NT2/D1 (cell line): ENCODE measurements around the gene HIBADH.
A peak's percentile ranks its signal among the peaks of the same experiment; 100 is the strongest.

Experiments used
- DNase-seq: peaks from one replicate; pipeline ENCODE4 v3.0.0-alpha.2; 2011; ENCODE audit warnings: low read depth, low spot score
- H3K27me3 ChIP-seq: 2 replicates; pipeline ENCODE4 v1.6.0; 2011; ENCODE audit warnings: mild to moderate bottlenecking; ENCODE audit not compliant: insufficient read length, insufficient read depth
- H3K36me3 ChIP-seq: 2 replicates; pipeline ENCODE4 v1.6.1; 2011; ENCODE audit warnings: mild to moderate bottlenecking, low read length, mixed read lengths; ENCODE audit not compliant: insufficient read depth, insufficient read length
- H3K4me1 ChIP-seq: 2 replicates; pipeline ENCODE4 v1.5.1; 2011; ENCODE audit not compliant: insufficient read depth, insufficient read length
- H3K4me3 ChIP-seq: 2 replicates; pipeline ENCODE4 v1.5.1; 2011; ENCODE audit warnings: low read depth; ENCODE audit not compliant: insufficient read length
- H3K9ac ChIP-seq: 2 replicates; pipeline ENCODE4 v1.6.0; 2011; ENCODE audit warnings: low read depth; ENCODE audit not compliant: insufficient read length
- H3K9me3 ChIP-seq: 2 replicates; pipeline ENCODE4 v1.5.1; 2011; ENCODE audit warnings: mild to moderate bottlenecking, low read length; ENCODE audit not compliant: insufficient read depth
- SUZ12 ChIP-seq: IDR thresholded peaks from 2 replicates; pipeline ENCODE4 v1.6.1; 2011; ENCODE audit not compliant: insufficient read length, insufficient read depth; ENCODE audit errors: extremely low read depth
- YY1 ChIP-seq: IDR thresholded peaks from 2 replicates; pipeline ENCODE4 v1.6.1; 2011; ENCODE audit not compliant: insufficient read length, insufficient read depth
- ZNF274 ChIP-seq: IDR thresholded peaks from 2 replicates; pipeline ENCODE4 v1.6.1; 2011; ENCODE audit warnings: mild to moderate bottlenecking, low read depth, low read length

The HIBADH gene

DNA sequence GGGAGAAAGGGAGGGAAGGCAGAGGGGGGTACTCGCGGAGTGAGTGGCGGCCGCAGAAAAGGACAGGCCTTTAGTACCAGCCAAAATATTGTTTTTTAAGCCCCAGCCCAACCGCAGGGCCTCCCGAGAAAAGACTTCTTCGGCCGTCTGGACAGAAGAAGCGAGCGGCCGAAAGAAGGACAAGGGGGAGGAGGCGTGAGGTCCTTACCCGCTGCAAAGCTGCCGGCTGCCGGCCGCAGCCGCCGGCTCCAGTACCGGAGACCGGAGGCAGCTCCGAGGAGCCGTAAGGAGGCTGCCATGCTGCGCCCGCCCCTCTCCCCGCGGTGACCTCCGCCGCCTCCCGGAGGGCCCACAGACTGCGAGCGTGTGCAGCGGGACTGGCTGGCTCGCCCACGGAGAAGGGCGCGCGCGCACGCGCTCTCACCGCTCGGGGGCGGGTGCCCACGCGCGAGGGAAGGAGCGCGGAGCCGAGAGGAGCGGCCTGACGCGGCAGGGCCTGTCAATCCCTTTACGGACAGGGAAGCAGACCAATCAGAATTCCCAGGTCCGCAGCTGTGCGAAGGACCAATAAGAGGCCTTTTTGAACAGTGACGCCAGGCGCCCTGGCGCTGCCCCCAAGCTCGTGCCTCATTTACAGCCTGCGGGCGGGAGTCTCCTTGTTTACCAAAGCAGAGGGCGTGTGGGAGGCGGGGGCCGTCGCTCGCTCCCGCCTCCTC is at the start of gene HIBADH:
TSS of gene HIBADH (minus strand) at position 394 of the 716 bp plus-strand sequence. CDS start at position 299, 95 bp downstream.
- Histone ChIP-seq H3K4me3 (peak within 1 kb of the TSS; percentile 84), H3K9me3 (no peaks in the 10 kb centered on the region), H3K4me1 (no peaks in the 10 kb centered on the region), H3K27me3 (peaks cover 10% of the 10 kb centered on the region), H3K9ac (peak within 1 kb of the TSS; percentile 92), H3K36me3 (peaks cover 6% of the 10 kb centered on the region)
- peak; percentile 99 for DNase-seq
- TF ChIP-seq YY1 (no peak), SUZ12 (no peak), ZNF274 (no peak)

DNA sequence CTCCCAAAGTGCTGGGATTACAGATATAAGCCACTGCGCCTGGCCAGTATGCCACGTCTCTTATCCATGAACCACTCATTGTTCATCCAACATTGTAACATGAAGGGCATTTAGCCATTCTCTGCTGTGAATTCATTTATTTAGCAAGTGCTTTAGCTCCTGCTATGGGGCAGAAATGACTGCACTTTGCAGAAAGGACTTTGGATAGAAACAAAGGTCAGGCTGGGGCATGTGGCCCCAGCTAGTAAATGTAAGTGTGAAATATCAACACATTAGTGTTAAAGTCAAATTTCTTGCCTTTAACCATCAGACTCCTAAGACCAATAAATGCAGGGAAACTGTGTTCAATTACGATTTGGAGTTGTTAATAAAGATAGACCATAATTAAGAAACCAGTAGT is 49.5 kb upstream of the HIBADH start:
- H3K4me3 ChIP-seq, result no peak overlapping the region
- no peak overlapping the region for H3K9ac ChIP-seq
- no peak for DNase-seq
- no peaks in the 10 kb centered on the region for H3K36me3 ChIP-seq
- no peaks in the 10 kb centered on the region for H3K4me1 ChIP-seq
- no peaks in the 10 kb centered on the region for H3K27me3 ChIP-seq
- TF ChIP-seq YY1 (no peak), ZNF274 (no peak), SUZ12 (no peak)
- H3K9me3 ChIP-seq, result peaks cover 11% of the 10 kb centered on the region

DNA sequence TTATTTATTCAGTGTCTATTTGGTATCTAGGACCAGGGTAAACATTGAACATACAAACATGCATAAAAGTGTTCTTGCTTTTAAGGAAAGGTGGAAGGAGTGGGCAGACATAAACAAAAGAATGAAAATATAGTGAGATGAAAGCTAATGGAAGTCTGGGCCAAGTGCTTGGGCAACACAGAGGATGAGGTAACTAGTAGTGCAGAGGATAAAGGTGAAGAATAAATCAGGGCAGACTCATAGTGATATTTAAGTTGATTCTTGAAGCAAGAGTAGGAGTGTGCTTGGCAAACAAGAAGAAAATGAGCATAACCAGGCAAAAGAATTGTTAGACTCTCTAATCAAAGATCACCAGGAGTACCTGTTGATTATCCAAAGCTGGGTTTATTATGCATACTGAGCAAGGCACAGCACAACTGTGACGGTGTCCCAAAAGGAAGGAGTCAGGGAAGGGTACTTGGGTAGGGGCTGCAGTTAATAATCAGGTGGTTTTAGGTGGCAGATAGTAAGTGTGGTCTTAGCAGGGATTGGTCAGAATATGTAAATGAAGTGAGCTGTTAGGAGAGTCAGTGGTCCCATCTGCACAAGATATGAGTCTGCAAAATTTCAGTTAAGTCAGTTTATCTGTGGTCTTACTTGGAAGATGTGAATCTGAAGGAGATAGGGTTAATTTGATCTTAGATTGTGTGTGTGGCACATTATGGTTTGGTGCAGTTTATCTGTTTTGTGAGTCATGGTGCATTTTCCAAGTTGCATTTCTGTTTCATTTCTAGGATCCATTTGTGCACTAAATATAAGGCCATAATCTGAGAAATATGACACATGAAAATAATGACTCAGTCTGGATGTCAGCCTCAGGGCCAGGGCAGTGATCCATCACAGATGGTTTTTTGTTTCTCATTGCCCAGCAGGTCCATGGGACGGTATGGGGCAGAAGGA is 46.7 kb upstream of the HIBADH start:
- DNase-seq, result no peak
- TF ChIP-seq ZNF274 (no peak), SUZ12 (no peak), YY1 (no peak)
- Histone ChIP-seq H3K9ac (no peak overlapping the region), H3K9me3 (peaks cover 11% of the 10 kb centered on the region), H3K4me1 (no peaks in the 10 kb centered on the region), H3K27me3 (no peaks in the 10 kb centered on the region), H3K4me3 (no peak overlapping the region), H3K36me3 (no peaks in the 10 kb centered on the region)

DNA sequence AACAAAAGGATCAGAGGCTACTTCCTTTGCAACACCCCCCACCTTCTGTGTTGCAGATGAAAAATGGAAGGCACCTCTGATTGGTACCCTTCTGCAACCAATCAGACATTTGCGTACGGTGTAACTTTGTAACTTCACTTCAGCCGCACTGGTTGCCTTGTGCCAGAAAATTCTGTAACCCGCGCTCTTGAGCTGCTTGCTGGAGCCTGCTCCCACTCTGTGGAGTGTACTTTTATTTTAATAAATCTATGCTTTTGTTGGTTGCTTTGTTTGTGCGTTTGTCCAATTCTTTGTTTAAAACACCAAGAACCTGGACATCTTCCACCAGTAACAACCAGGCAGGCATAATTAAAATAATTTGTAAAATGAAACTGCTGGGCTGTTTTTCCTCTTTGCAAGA is 45.8 kb upstream of the HIBADH start:
- H3K4me1 ChIP-seq, result no peaks in the 10 kb centered on the region
- peaks cover 11% of the 10 kb centered on the region for H3K9me3 ChIP-seq
- no peak overlapping the region for H3K9ac ChIP-seq
- H3K4me3 ChIP-seq, result no peak overlapping the region
- TF ChIP-seq ZNF274, result no peak
- no peak for TF ChIP-seq SUZ12
- no peak for TF ChIP-seq YY1
- H3K36me3 ChIP-seq, result no peaks in the 10 kb centered on the region
- H3K27me3 ChIP-seq, result no peaks in the 10 kb centered on the region
- no peak for DNase-seq

DNA sequence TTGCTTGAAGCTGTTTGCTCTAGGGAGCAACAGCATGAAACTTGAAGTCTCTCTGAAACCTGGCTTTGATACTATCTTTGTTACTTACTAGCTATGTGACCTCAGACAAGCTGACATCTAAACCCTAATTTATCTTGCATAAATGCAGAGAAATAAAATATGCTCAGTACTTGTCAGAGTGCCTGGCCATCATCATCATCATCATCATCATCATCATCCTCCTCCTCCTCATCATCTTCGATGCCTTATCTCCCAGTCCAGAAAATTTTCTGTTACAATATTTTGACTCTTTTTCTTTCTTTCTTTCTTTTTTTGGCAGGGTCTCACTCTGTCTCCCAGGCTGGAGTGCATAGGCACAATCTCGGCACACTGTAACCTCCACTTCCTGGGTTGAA is 42.5 kb upstream of the HIBADH start:
- Histone ChIP-seq H3K9ac (no peak overlapping the region), H3K36me3 (no peaks in the 10 kb centered on the region), H3K4me3 (no peak overlapping the region), H3K9me3 (peaks cover 11% of the 10 kb centered on the region), H3K4me1 (no peaks in the 10 kb centered on the region), H3K27me3 (no peaks in the 10 kb centered on the region)
- TF ChIP-seq SUZ12 (no peak), ZNF274 (no peak), YY1 (no peak)
- no peak for DNase-seq

DNA sequence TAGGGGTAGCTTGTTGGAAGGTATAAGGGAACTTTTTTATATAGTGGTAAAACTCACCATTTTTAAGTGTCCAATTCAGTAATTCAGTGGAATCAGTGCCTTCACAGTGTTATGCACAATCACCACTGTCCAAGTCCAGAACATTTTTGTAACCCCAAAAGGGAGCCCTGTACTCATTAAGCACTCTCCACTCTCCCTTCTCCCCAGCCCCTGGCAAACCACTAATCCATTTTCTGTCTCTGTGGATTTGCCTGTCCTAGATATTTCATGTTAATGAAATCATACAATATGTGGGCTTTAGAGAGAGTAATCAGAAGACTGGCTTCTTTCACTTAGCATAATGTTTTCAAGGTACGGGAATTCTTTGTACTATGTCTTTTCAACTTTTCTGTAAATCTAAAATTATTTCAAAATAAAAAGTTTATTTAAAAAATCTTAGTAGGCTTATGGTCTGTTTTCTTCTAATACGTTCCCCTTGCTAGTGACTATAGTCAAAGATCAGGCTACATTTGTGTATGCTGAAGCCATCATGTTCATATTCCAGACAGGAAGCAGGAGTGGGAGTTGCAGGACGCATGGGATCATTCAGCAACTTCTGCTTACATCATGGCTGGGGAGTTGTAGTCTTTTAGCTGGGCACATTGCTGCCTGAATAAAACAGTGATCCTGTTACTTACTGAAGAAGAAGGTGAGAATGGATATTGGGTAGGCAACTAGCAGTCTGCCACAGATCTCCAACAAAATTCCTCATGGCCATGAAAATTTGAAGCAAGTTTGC is 41.9 kb upstream of the HIBADH start:
- H3K4me3 ChIP-seq, result no peak overlapping the region
- no peak overlapping the region for H3K9ac ChIP-seq
- H3K4me1 ChIP-seq, result no peaks in the 10 kb centered on the region
- no peak for TF ChIP-seq ZNF274
- TF ChIP-seq YY1, result no peak
- TF ChIP-seq SUZ12, result no peak
- no peaks in the 10 kb centered on the region for H3K27me3 ChIP-seq
- no peaks in the 10 kb centered on the region for H3K36me3 ChIP-seq
- peaks cover 11% of the 10 kb centered on the region for H3K9me3 ChIP-seq
- DNase-seq, result no peak

DNA sequence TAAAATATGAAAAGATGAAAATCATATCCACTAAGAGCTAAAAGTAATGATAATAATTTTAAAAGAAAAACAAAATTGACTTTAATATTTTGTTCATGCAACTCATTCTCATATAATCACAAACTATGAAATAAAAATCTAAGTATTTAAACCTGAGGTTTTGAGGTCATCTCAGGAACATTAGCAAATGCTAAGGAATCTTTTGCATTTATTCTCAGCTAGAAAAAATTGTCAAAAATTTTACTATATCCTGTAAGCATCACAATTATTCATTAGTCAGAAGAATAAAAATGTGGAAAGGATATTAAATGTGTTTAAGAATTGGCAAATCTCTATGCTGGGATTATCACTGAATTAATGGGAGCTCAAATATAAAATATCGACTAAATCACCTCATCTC is 40.5 kb upstream of the HIBADH start:
- no peaks in the 10 kb centered on the region for H3K27me3 ChIP-seq
- no peak overlapping the region for H3K9ac ChIP-seq
- H3K9me3 ChIP-seq, result 0 out of 2 replicates have a peak, but pooled peaks cover under 1% of the 10 kb centered on the region
- TF ChIP-seq ZNF274 (no peak), YY1 (no peak), SUZ12 (no peak)
- DNase-seq, result no peak
- no peaks in the 10 kb centered on the region for H3K36me3 ChIP-seq
- H3K4me3 ChIP-seq, result no peak overlapping the region
- H3K4me1 ChIP-seq, result no peaks in the 10 kb centered on the region
